Body of pancreas (tissue), 4 donors: ENCODE measurements around the gene DR1.

Experiments used
- POLR2A ChIP-seq, 3 donors: fragments of 450-650 bp; IDR thresholded peaks; one replicate each; pipeline ENCODE4 v1.6.1; 2016; ENCODE audit warnings: antibody characterized with exemption in 3 of 3, mild to moderate bottlenecking in 2 of 3
- TF ChIP-seq, protein P1 (sequence below), 7 experiments: fragments of 450-650 bp in 4 of 7; fragments of 200-600 bp in 3 of 7; sonication (generic) in 3 of 7; IDR thresholded peaks; one replicate each; pipeline ENCODE4 v1.5.1; 2016 to 2019; ENCODE audit warnings: antibody characterized with exemption in 7 of 7

DNA sequence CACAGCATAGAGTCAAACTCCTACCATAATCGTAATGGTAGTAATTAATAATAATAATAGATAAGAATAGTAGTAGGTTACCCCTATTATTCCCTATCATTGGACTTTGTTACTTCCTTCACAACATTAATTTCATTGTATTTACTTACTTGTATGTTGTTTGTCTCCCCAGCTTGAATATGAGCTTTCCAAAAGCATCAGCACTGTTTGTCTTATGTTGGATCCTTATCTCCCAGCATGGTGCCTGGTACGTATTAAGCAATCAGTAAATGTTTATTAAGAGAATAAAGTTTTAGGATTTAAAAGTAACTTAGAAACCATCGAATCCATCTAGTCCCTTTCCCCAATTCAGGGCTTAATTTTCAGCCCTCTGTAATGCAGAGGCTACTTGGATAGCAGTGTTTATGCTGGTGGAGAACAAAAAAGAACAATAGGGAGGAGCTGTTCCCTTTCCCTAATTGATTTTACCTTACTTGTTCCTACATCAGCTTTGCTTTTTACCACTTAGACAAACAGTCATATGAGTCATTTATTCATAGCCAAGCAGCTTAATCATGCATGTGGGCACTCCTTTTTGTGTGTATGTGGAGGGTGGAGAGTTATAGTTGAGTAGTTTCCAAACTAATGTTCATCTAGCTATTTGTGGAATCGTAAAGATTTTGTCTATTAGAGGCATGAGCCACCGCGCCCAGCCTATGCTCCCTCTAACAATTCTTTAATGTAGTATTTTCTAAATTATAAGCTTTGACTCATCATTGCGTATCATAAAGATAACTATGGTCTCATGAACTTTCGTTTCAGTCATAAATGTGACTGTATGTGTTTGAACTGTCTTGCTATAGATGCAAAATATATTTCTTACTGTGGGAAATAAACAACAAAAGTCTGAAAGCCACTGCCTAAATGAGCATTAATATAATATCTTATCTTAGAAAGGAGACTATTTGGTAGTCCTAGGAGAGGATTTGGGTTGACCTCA lies 20.9 kb upstream of the DR1 start:
- TF ChIP-seq, protein P1, sequence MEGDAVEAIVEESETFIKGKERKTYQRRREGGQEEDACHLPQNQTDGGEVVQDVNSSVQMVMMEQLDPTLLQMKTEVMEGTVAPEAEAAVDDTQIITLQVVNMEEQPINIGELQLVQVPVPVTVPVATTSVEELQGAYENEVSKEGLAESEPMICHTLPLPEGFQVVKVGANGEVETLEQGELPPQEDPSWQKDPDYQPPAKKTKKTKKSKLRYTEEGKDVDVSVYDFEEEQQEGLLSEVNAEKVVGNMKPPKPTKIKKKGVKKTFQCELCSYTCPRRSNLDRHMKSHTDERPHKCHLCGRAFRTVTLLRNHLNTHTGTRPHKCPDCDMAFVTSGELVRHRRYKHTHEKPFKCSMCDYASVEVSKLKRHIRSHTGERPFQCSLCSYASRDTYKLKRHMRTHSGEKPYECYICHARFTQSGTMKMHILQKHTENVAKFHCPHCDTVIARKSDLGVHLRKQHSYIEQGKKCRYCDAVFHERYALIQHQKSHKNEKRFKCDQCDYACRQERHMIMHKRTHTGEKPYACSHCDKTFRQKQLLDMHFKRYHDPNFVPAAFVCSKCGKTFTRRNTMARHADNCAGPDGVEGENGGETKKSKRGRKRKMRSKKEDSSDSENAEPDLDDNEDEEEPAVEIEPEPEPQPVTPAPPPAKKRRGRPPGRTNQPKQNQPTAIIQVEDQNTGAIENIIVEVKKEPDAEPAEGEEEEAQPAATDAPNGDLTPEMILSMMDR (IDR thresholded peaks at IDR 0.05) = no peak
- no peak for TF ChIP-seq POLR2A (IDR thresholded peaks at IDR 0.05)
